Muscle of leg (tissue), 11 donors: Measurements from ENCODE around the gene DCXR. TPM values are rescaled to one million over a fixed set of nuclear protein-coding genes. Genes with fewer than 3 reads are reported as not detected.

Experiments used
- DNase-seq: peaks from one replicate; pipeline ENCODE4 v3.0.0; 2013
- H3K27ac ChIP-seq: one replicate; pipeline ENCODE4 v1.5.1; 2013; ENCODE audit warnings: mild to moderate bottlenecking, low read length, control low read depth
- H3K27me3 ChIP-seq: one replicate; pipeline ENCODE4 v1.6.1; 2013; ENCODE audit warnings: low read length; ENCODE audit not compliant: control insufficient read depth, insufficient read depth
- H3K36me3 ChIP-seq: one replicate; pipeline ENCODE4 v1.6.1; 2013; ENCODE audit warnings: low read length; ENCODE audit not compliant: control insufficient read depth, insufficient read depth
- H3K4me1 ChIP-seq: one replicate; pipeline ENCODE4 v1.6.1; 2013; ENCODE audit warnings: low read length; ENCODE audit not compliant: control insufficient read depth, insufficient read depth
- H3K4me3 ChIP-seq: one replicate; pipeline ENCODE4 v1.5.1; 2013; ENCODE audit warnings: low read length, control low read depth
- H3K9me3 ChIP-seq: replicated peaks from 2 replicates; pipeline ENCODE4 v1.6.1; 2013; ENCODE audit warnings: low read depth, low read length; ENCODE audit not compliant: control insufficient read depth
- WGBS: methylation state at CpG from one replicate; pipeline ENCODE4 v1.1.5; 2013; ENCODE audit warnings: missing lambda C conversion rate; ENCODE audit not compliant: insufficient coverage; 5-methylcytosine and 5-hydroxymethylcytosine counted together
- polyA plus RNA-seq, 8 donors: library from polyadenylated mRNA; unstranded; fragments of 120-200 nt; gene quantifications; one replicate each; pipeline versions ENCODE4 v1.2.1 to v1.2.3, GENCODE V29; 2013; ENCODE audit warnings: inconsistent platforms in 1 of 8, low replicate concordance in 1 of 8; ENCODE audit not compliant: insufficient read length in 8 of 8, insufficient read depth in 1 of 8
- total RNA-seq: library from RNA; stranded (reverse); fragments of 120-200 nt; gene quantifications from one replicate; pipeline ENCODE4 v1.2.4, GENCODE V29; 2013

DCXR gene
- total and polyA plus RNA-seq, 9 donors: 30.0 to 44.6 (median 38.8) TPM

GRCh38 chr17:81998212-81998611, 39.3 kb downstream of the DCXR start:
- Histone ChIP-seq H3K27me3 (no peaks in the 10 kb centered on the region), H3K4me3 (no peak overlapping the region), H3K36me3 (peaks cover 21% of the 10 kb centered on the region), H3K27ac (no peak overlapping the region), H3K4me1 (peaks cover 51% of the 10 kb centered on the region), H3K9me3 (no peaks in the 10 kb centered on the region)
- no peak for DNase-seq
- WGBS: 4% methylated on average over 3 of the region's 7 CpGs

GRCh38 chr17:81996757-81997441, 40.6 kb downstream of the DCXR start:
- DNase-seq: no peak
- H3K9me3 ChIP-seq: no peaks in the 10 kb centered on the region
- H3K4me1 ChIP-seq: peaks cover 63% of the 10 kb centered on the region
- WGBS: 91% methylated on average over 23 of the region's 30 CpGs
- no peak overlapping the region for H3K4me3 ChIP-seq
- H3K36me3 ChIP-seq: peaks cover 21% of the 10 kb centered on the region
- no peaks in the 10 kb centered on the region for H3K27me3 ChIP-seq
- no peak overlapping the region for H3K27ac ChIP-seq

- Histone ChIP-seq H3K36me3 (peaks cover 21% of the 10 kb centered on the region), H3K4me1 (peaks cover 63% of the 10 kb centered on the region), H3K27me3 (no peaks in the 10 kb centered on the region), H3K27ac (no peak overlapping the region), H3K4me3 (no peak overlapping the region), H3K9me3 (no peaks in the 10 kb centered on the region)
- no peak for DNase-seq
- 86% methylated on average over 20 of the region's 28 CpGs for WGBS
These were observed 41.2 kb downstream of the DCXR start for GRCh38 chr17:81996232-81996756.

GRCh38 chr17:81995463-81996231, 41.9 kb downstream of the DCXR start:
- no peaks in the 10 kb centered on the region for H3K27me3 ChIP-seq
- WGBS: 93% methylated on average over 29 of the region's 29 CpGs
- DNase-seq: no peak
- H3K9me3 ChIP-seq: no peaks in the 10 kb centered on the region
- no peak overlapping the region for H3K4me3 ChIP-seq
- H3K27ac ChIP-seq: no peak overlapping the region
- H3K4me1 ChIP-seq: peaks cover 63% of the 10 kb centered on the region
- H3K36me3 ChIP-seq: peaks cover 22% of the 10 kb centered on the region

- Histone ChIP-seq H3K4me1 (peaks cover 58% of the 10 kb centered on the region), H3K36me3 (peaks cover 28% of the 10 kb centered on the region), H3K27ac (no peak overlapping the region), H3K9me3 (no peaks in the 10 kb centered on the region), H3K27me3 (no peaks in the 10 kb centered on the region), H3K4me3 (no peak overlapping the region)
- no peak for DNase-seq
- 90% methylated on average over 23 of the region's 39 CpGs for WGBS
These were observed 42.7 kb downstream of the DCXR start for GRCh38 chr17:81994593-81995462.

GRCh38 chr17:81993729-81994592, 43.5 kb downstream of the DCXR start:
- Histone ChIP-seq H3K27me3 (no peaks in the 10 kb centered on the region), H3K9me3 (no peaks in the 10 kb centered on the region), H3K4me3 (no peak overlapping the region), H3K27ac (no peak overlapping the region), H3K4me1 (peaks cover 56% of the 10 kb centered on the region), H3K36me3 (peaks cover 32% of the 10 kb centered on the region)
- DNase-seq: no peak
- 87% methylated on average over 34 of the region's 37 CpGs for WGBS

- DNase-seq: peak; percentile 54
- peaks cover 37% of the 10 kb centered on the region for H3K36me3 ChIP-seq
- H3K4me3 ChIP-seq: no peak overlapping the region
- H3K27ac ChIP-seq: peak overlapping the region; percentile 88
- H3K4me1 ChIP-seq: peaks cover 52% of the 10 kb centered on the region
- WGBS: 33% methylated on average over 27 of the region's 31 CpGs
- no peaks in the 10 kb centered on the region for H3K27me3 ChIP-seq
- no peaks in the 10 kb centered on the region for H3K9me3 ChIP-seq
These were observed 45.0 kb downstream of the DCXR start for GRCh38 chr17:81992306-81993102.

- peak; percentile 85 for DNase-seq
- H3K36me3 ChIP-seq: peaks cover 43% of the 10 kb centered on the region
- H3K27ac ChIP-seq: peak overlapping the region; percentile 88
- WGBS: 20% methylated on average over 18 of the region's 31 CpGs
- H3K9me3 ChIP-seq: no peaks in the 10 kb centered on the region
- H3K4me3 ChIP-seq: peak overlapping the region; percentile 13
- H3K4me1 ChIP-seq: peaks cover 52% of the 10 kb centered on the region
- H3K27me3 ChIP-seq: no peaks in the 10 kb centered on the region
These were observed 45.7 kb downstream of the DCXR start for GRCh38 chr17:81991684-81992305.
